H1 (cell line): ENCODE measurements around the gene OR51F2. TPM values are rescaled to one million over a fixed set of nuclear protein-coding genes. Genes with fewer than 3 reads are reported as not detected.

Source experiments
- CTCF ChIA-PET: fragments of 300-600 bp; sonication (Branson Sonifier 250); formaldehyde crosslinking; loops from one replicate; lab custom pipeline; 2021; ENCODE audit not compliant: partially characterized antibody; lab: Charles Lee
- POLR2A ChIA-PET: fragments of 300-600 bp; sonication (Branson Sonifier 250); formaldehyde crosslinking; loops from one replicate; lab custom pipeline; 2021; ENCODE audit warnings: inconsistent platforms; ENCODE audit not compliant: partially characterized antibody; lab: Charles Lee
- DNase-seq, 2 experiments: peaks; one replicate each; pipeline versions ENCODE4 v3.0.0 to v3.0.0-alpha.2; 2010 to 2022; ENCODE audit warnings: low spot score in 2 of 2, low read depth in 1 of 2, mixed read lengths in 1 of 2
- FAIRE-seq: peaks from 2 replicates; lab custom pipeline; 2011; peaks lifted over from hg19 to GRCh38; lab: Jason Lieb, UNC
- H2AFZ ChIP-seq: 2 replicates; pipeline ENCODE4 v1.8.1; 2012; ENCODE audit warnings: low read length, inconsistent platforms
- H2AK5ac ChIP-seq: 2 replicates; pipeline ENCODE4 v1.6.1; 2013; ENCODE audit warnings: low read depth, low read length
- H2BK120ac ChIP-seq: replicated peaks from 2 replicates; pipeline ENCODE3; 2013; ENCODE audit warnings: low read depth, low read length, inconsistent platforms
- H2BK12ac ChIP-seq: 2 replicates; pipeline ENCODE4 v1.6.1; 2013; ENCODE audit warnings: low read depth, low read length
- H2BK15ac ChIP-seq: 2 replicates; pipeline ENCODE4 v1.6.1; 2013; ENCODE audit warnings: low read length
- H2BK20ac ChIP-seq: 2 replicates; pipeline ENCODE4 v1.6.1; 2013; ENCODE audit warnings: low read length
- H2BK5ac ChIP-seq: 2 replicates; pipeline ENCODE4 v1.6.1; 2013; ENCODE audit warnings: low read depth, low read length
- H3K14ac ChIP-seq: 2 replicates; pipeline ENCODE4 v1.6.1; 2013; ENCODE audit warnings: inconsistent platforms; ENCODE audit not compliant: insufficient read length
- H3K18ac ChIP-seq: 2 replicates; pipeline ENCODE4 v1.6.1; 2013; ENCODE audit warnings: low read length; ENCODE audit errors: extremely low read depth
- H3K23ac ChIP-seq: 2 replicates; pipeline ENCODE4 v1.6.1; 2013; ENCODE audit warnings: inconsistent platforms; ENCODE audit not compliant: insufficient read length
- H3K23me2 ChIP-seq: 2 replicates; pipeline ENCODE4 v1.6.1; 2013; ENCODE audit warnings: low read depth, low read length
- H3K27ac ChIP-seq: 2 replicates; pipeline ENCODE4 v1.6.1; 2011; ENCODE audit warnings: low read depth, low read length, inconsistent platforms
- H3K27me3 ChIP-seq, 4 experiments: replicated peaks in 1 of 4; 1 replicate in 1 of 4; 2 replicates in 3 of 4; pipeline versions ENCODE4 v1.6.1 to v1.8.1; 2011 to 2013; ENCODE audit warnings: low read length in 3 of 4, mild to moderate bottlenecking in 3 of 4, inconsistent platforms in 2 of 4, mixed read lengths in 2 of 4, moderate library complexity in 1 of 4; ENCODE audit not compliant: control insufficient read depth in 3 of 4, insufficient read depth in 3 of 4; ENCODE audit errors: extremely low read depth in 1 of 4
- H3K36me3 ChIP-seq, 4 experiments: 2 replicates each; pipeline versions ENCODE4 v1.6.1 to v1.8.1; 2011 to 2013; ENCODE audit warnings: mild to moderate bottlenecking in 4 of 4, low read length in 3 of 4, moderate library complexity in 2 of 4, control low read depth in 1 of 4, inconsistent platforms in 1 of 4; ENCODE audit not compliant: insufficient read depth in 4 of 4, control insufficient read depth in 2 of 4
- H3K4ac ChIP-seq: replicated peaks from 2 replicates; pipeline ENCODE3; 2013; ENCODE audit warnings: low read length, low read depth, mixed read lengths, inconsistent platforms; ENCODE audit not compliant: insufficient read length
- H3K4me1 ChIP-seq, 4 experiments: replicated peaks in 1 of 4; 1 replicate in 1 of 4; 2 replicates in 3 of 4; pipeline versions ENCODE4 v1.6.1 to v1.8.1; 2011 to 2013; ENCODE audit warnings: low read length in 3 of 4, inconsistent platforms in 2 of 4, mixed read lengths in 1 of 4; ENCODE audit not compliant: insufficient read depth in 4 of 4, control insufficient read depth in 3 of 4
- H3K4me2 ChIP-seq, 2 experiments: 2 replicates each; pipeline versions ENCODE4 v1.6.1 to v1.8.1; 2011 to 2013; ENCODE audit warnings: low read depth in 2 of 2, low read length in 2 of 2, control low read depth in 1 of 2, inconsistent platforms in 1 of 2, mild to moderate bottlenecking in 1 of 2; ENCODE audit not compliant: insufficient read depth in 1 of 2
- H3K4me3 ChIP-seq, 4 experiments: fragments of 200-600, 300-600 bp in 1 of 4; sonication (generic), shearing (Covaris generic), sonication (Bioruptor Twin) in 1 of 4; 2 replicates each; pipeline versions ENCODE4 v1.5.1 to v1.8.1; 2011 to 2016; ENCODE audit warnings: low read length in 4 of 4, low read depth in 3 of 4, control low read depth in 2 of 4, inconsistent platforms in 2 of 4, mild to moderate bottlenecking in 2 of 4, mixed read lengths in 1 of 4, moderate library complexity in 1 of 4; ENCODE audit not compliant: insufficient read depth in 2 of 4; ENCODE audit errors: extremely low read depth in 1 of 4
- H3K56ac ChIP-seq: replicated peaks from 2 replicates; pipeline ENCODE3; 2013; ENCODE audit warnings: low read depth, mild to moderate bottlenecking, mixed read lengths, low read length, inconsistent platforms; ENCODE audit not compliant: insufficient read length
- H3K79me1 ChIP-seq: 2 replicates; pipeline ENCODE4 v1.6.1; 2013; ENCODE audit warnings: low read depth, low read length, control low read depth
- H3K79me2 ChIP-seq, 2 experiments: 2 replicates each; pipeline versions ENCODE4 v1.6.1 to v1.8.1; 2012 to 2013; ENCODE audit warnings: low read length in 2 of 2, mild to moderate bottlenecking in 2 of 2, inconsistent platforms in 1 of 2; ENCODE audit not compliant: insufficient read depth in 2 of 2, control insufficient read depth in 1 of 2
- H3K9ac ChIP-seq, 4 experiments: replicated peaks in 1 of 4; 1 replicate in 1 of 4; 2 replicates in 3 of 4; pipeline versions ENCODE4 v1.6.1 to v1.8.1; 2011 to 2013; ENCODE audit warnings: low read depth in 3 of 4, low read length in 3 of 4, control low read depth in 2 of 4, mild to moderate bottlenecking in 2 of 4, moderate library complexity in 2 of 4, inconsistent platforms in 1 of 4; ENCODE audit errors: extremely low read depth in 1 of 4
- H3K9me3 ChIP-seq, 2 experiments: 2 replicates each; pipeline versions ENCODE4 v1.6.1 to v1.8.1; 2012 to 2013; ENCODE audit warnings: mild to moderate bottlenecking in 2 of 2, moderate library complexity in 2 of 2, control low read depth in 1 of 2, inconsistent platforms in 1 of 2, low read depth in 1 of 2, low read length in 1 of 2, mixed read lengths in 1 of 2; ENCODE audit not compliant: insufficient read depth in 2 of 2
- H4K20me1 ChIP-seq, 2 experiments: replicated peaks in 1 of 2; 2 replicates each; pipeline versions ENCODE3 to v1.8.1; 2011 to 2013; ENCODE audit warnings: inconsistent platforms in 2 of 2, low read length in 2 of 2, mild to moderate bottlenecking in 1 of 2; ENCODE audit not compliant: insufficient read depth in 2 of 2, control insufficient read depth in 1 of 2
- H4K5ac ChIP-seq: 2 replicates; pipeline ENCODE4 v1.6.1; 2013; ENCODE audit warnings: low read length, low read depth, mixed read lengths, inconsistent platforms; ENCODE audit not compliant: insufficient read length
- H4K8ac ChIP-seq: 2 replicates; pipeline ENCODE4 v1.8.0; 2013; ENCODE audit warnings: mild to moderate bottlenecking, moderate library complexity, low read length, inconsistent platforms; ENCODE audit not compliant: insufficient read depth; ENCODE audit errors: extremely low read depth
- H4K91ac ChIP-seq: replicated peaks from 2 replicates; pipeline ENCODE3; 2013; ENCODE audit warnings: low read length, mixed read lengths, inconsistent platforms; ENCODE audit not compliant: insufficient read length
- CEBPB ChIP-seq: IDR thresholded peaks from 2 replicates; pipeline ENCODE4 v1.6.1; 2012; ENCODE audit warnings: low read depth, low read length
- EP300 ChIP-seq, 2 experiments: IDR thresholded peaks; 1 replicate in 1 of 2; 2 replicates in 1 of 2; pipeline ENCODE4 v1.6.1; 2011 to 2012; ENCODE audit warnings: low read depth in 2 of 2, low read length in 2 of 2, mild to moderate bottlenecking in 2 of 2, borderline replicate concordance in 1 of 2, inconsistent platforms in 1 of 2, moderate library complexity in 1 of 2
- GTF2F1 ChIP-seq: IDR thresholded peaks from 2 replicates; pipeline ENCODE4 v1.6.1; 2012; ENCODE audit warnings: low read depth, low read length, improper control_type of control experiment, borderline replicate concordance
- JUND ChIP-seq: IDR thresholded peaks from 2 replicates; pipeline ENCODE4 v1.6.1; 2011; ENCODE audit warnings: mild to moderate bottlenecking, improper control_type of control experiment, low read length
- KDM1A ChIP-seq: fragments of 200-600, 300-600 bp; sonication (generic); IDR thresholded peaks from 2 replicates; pipeline ENCODE4 v1.7.1; 2016; ENCODE audit warnings: mild to moderate bottlenecking, low read length, borderline replicate concordance
- MAFK ChIP-seq: IDR thresholded peaks from 2 replicates; pipeline ENCODE4 v1.6.1; 2012; ENCODE audit warnings: low read depth, mild to moderate bottlenecking, improper control_type of control experiment, low read length
- SP1 ChIP-seq: IDR thresholded peaks from 2 replicates; pipeline ENCODE4 v1.6.1; 2011; ENCODE audit warnings: low read depth, low read length
- SUZ12 ChIP-seq: fragments of 200-600 bp; sonication (generic); IDR thresholded peaks from 2 replicates; pipeline ENCODE4 v1.6.1; 2012; ENCODE audit warnings: mild to moderate bottlenecking, inconsistent platforms, low read length, moderate library complexity, mixed read lengths
- WGBS, 2 experiments: shearing (Covaris generic) in 1 of 2; methylation state at CpG; one replicate each; pipeline versions ENCODE4 v1.1.6 to v1.1.7; 2013 to 2015; ENCODE audit warnings: low lambda C conversion rate in 2 of 2, mixed read lengths in 2 of 2, inconsistent platforms in 1 of 2, low coverage in 1 of 2, missing lambda C conversion rate in 1 of 2; ENCODE audit not compliant: insufficient replicate concordance in 2 of 2, insufficient coverage in 1 of 2, insufficient read length in 1 of 2; ENCODE audit errors: extremely low coverage in 1 of 2, missing lambda C conversion rate in 1 of 2; 5-methylcytosine and 5-hydroxymethylcytosine counted together
- polyA plus RNA-seq, 7 experiments: library from polyadenylated mRNA; depleted of rRNA in 3 of 7; stranded (reverse) in 5 of 7; unstranded in 2 of 7; fragments of >200 nt in 5 of 7; fragments of 200-250 nt in 2 of 7; gene quantifications; 1 replicate in 5 of 7; 2 replicates in 1 of 7; 4 replicates in 1 of 7; pipeline versions ENCODE4 v1.2.1 to v1.2.3, GENCODE V29; 2011 to 2013; ENCODE audit warnings: missing spikeins in 2 of 7, mixed read lengths in 2 of 7
- total RNA-seq: library from RNA; stranded (reverse); fragmentation: NEBNext Ultra II Directional; extraction: Animal tissue kit (Norgen Biotek cat#: 25700); gene quantifications from 2 replicates; pipeline ENCODE4 v1.2.1, GENCODE V29; 2021
- TF ChIP-seq, protein P1 (sequence below): IDR thresholded peaks from 2 replicates; pipeline ENCODE4 v1.6.1; 2011; ENCODE audit warnings: low read length, improper control_type of control experiment
- TF ChIP-seq, protein P2 (sequence below): IDR thresholded peaks from 2 replicates; pipeline ENCODE4 v1.6.1; 2012; ENCODE audit warnings: inconsistent platforms

Gene OR51F2
- total and polyA plus RNA-seq, 2 of the 8 experiments (the other 6 are each of a cell fraction or from before 2014, with no cell fraction given) = 0.15 TPM; not detected in 1

DNA sequence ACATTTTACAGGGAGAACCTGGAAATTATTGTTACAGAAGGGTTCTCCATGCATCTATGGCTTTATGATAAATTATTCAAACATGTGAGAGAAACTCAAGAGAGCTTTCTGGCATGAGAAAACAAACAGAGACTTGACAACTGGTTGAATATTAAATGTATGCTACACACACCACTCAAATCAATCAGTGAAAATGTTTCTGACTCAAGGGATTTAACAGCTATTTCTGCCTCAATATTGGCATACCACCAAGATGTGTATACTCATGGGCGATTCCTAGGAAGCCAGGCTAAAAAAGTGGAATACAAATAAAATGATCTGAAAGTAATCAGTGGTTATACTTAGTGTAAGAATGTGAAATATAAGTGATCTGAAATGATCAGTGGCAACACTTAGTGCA is 44.7 kb downstream of the OR51F2 start:
- Histone ChIP-seq H2BK12ac (no peak overlapping the region), H2BK120ac (no peak overlapping the region), H4K20me1 (no peaks in the 10 kb centered on the region), H2BK20ac (no peak overlapping the region), H3K4ac (no peak overlapping the region), H3K23ac (no peak overlapping the region), H3K56ac (no peak overlapping the region), H2BK15ac (no peak overlapping the region), H4K5ac (no peak overlapping the region), H3K27ac (no peak overlapping the region), H3K79me1 (no peaks in the 10 kb centered on the region), H3K23me2 (no peaks in the 10 kb centered on the region), H2AFZ (no peak overlapping the region), H3K36me3 (no peaks in the 10 kb centered on the region), H2BK5ac (no peak overlapping the region), H4K8ac (no peak overlapping the region), H3K27me3 (no peaks in the 10 kb centered on the region), H3K9ac (no peak overlapping the region), H3K14ac (no peak overlapping the region), H3K79me2 (no peaks in the 10 kb centered on the region), H3K9me3 (no peaks in the 10 kb centered on the region), H4K91ac (no peak overlapping the region), H3K4me3 (no peak overlapping the region), H2AK5ac (no peak overlapping the region), H3K18ac (no peak overlapping the region), H3K4me1 (peaks cover 0 to 16% (median 4%) of the 10 kb centered on the region in 4 experiments; a peak in 3 of 7 replicates), H3K4me2 (no peak overlapping the region)
- ChIA-PET CTCF (no interaction called here), POLR2A (no interaction called here)
- WGBS, 2 experiments = 90% methylated on average over 1 of the region's 1 CpG; no CpG with 5 or more reads in 1 of the 2 experiments
- DNase-seq (no peak), FAIRE-seq (no peak)
- no peak for TF ChIP-seq JUND
- no peak for TF ChIP-seq GTF2F1
- TF ChIP-seq MAFK = no peak
- TF ChIP-seq KDM1A = no peak
- no peak for TF ChIP-seq SP1
- no peak for TF ChIP-seq CEBPB
- TF ChIP-seq, protein P1, sequence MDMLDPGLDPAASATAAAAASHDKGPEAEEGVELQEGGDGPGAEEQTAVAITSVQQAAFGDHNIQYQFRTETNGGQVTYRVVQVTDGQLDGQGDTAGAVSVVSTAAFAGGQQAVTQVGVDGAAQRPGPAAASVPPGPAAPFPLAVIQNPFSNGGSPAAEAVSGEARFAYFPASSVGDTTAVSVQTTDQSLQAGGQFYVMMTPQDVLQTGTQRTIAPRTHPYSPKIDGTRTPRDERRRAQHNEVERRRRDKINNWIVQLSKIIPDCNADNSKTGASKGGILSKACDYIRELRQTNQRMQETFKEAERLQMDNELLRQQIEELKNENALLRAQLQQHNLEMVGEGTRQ = no peak
- TF ChIP-seq, protein P2, sequence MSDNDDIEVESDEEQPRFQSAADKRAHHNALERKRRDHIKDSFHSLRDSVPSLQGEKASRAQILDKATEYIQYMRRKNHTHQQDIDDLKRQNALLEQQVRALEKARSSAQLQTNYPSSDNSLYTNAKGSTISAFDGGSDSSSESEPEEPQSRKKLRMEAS = no peak
- TF ChIP-seq EP300 (IDR thresholded peaks at IDR 0.05; ENCODE audit: borderline replicate concordance in 1 of 2, low read depth in 2 of 2, low read length in 2 of 2) = no peak
- no peak for TF ChIP-seq SUZ12
